ENCODE measurements around the gene DLGAP1. TPM values are rescaled to one million over a fixed set of nuclear protein-coding genes. Genes with fewer than 3 reads are reported as not detected.

Gene DLGAP1
- total and polyA plus RNA-seq, 2 of the 8 experiments (the other 6 are each of a cell fraction or from before 2014, with no cell fraction given) = 11.8 to 16.9 TPM

- TF ChIP-seq JUND (IDR thresholded peaks at IDR 0.05; ENCODE audit: low read length) (no peak), ASH2L (IDR thresholded peaks at IDR 0.05; ENCODE audit: low read length) (no peak)
- TF ChIP-seq, protein P1, sequence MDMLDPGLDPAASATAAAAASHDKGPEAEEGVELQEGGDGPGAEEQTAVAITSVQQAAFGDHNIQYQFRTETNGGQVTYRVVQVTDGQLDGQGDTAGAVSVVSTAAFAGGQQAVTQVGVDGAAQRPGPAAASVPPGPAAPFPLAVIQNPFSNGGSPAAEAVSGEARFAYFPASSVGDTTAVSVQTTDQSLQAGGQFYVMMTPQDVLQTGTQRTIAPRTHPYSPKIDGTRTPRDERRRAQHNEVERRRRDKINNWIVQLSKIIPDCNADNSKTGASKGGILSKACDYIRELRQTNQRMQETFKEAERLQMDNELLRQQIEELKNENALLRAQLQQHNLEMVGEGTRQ (IDR thresholded peaks at IDR 0.05; ENCODE audit: low read length) = no peak
Measured at GRCh38 chr18:4403836-4404235, 51.3 kb downstream of the DLGAP1 start (continued).
